GM19025 (cell line): Measurements from ENCODE around the gene GALNTL6.
"Not testable (repeated sequence)": the region's sequence is repeated elsewhere in the genome, so short reads cannot be mapped to it uniquely, and the experiment has no call there.

Experiments used
- ATAC-seq: cut with Tn5 transposase; IDR thresholded peaks from one replicate; pipeline ENCODE4 v1.9.1; 2021; ENCODE audit warnings: mild to moderate bottlenecking, low read depth, moderate library complexity; ENCODE audit not compliant: unreplicated experiment

The GALNTL6 gene

GRCh38 chr4:172887959-172888358 lies 1074.8 kb downstream of the GALNTL6 start:
- ATAC-seq, result no peak

- no peak for ATAC-seq
Measured at GRCh38 chr4:172892300-172892699, 1079.1 kb downstream of the GALNTL6 start.

GRCh38 chr4:172895699-172896098 lies 1082.5 kb downstream of the GALNTL6 start:
- ATAC-seq, result no peak

- no peak for ATAC-seq
Measured at GRCh38 chr4:172897046-172897445, 1083.8 kb downstream of the GALNTL6 start.

- no peak for ATAC-seq
Measured at GRCh38 chr4:172898715-172899114, 1085.5 kb downstream of the GALNTL6 start.

- ATAC-seq, result no peak
Measured at GRCh38 chr4:172899861-172900260, 1086.7 kb downstream of the GALNTL6 start.

GRCh38 chr4:172900900-172901299 lies 1087.7 kb downstream of the GALNTL6 start:
- ATAC-seq, result no peak

- ATAC-seq, result not testable (repeated sequence)
Measured at GRCh38 chr4:172912468-172912867, 1099.3 kb downstream of the GALNTL6 start.

- not testable (repeated sequence) for ATAC-seq
Measured at GRCh38 chr4:172917403-172917802, 1104.2 kb downstream of the GALNTL6 start.

- ATAC-seq, result no peak
Measured at GRCh38 chr4:172919269-172919668, 1106.1 kb downstream of the GALNTL6 start.

- no peak for ATAC-seq
Measured at GRCh38 chr4:172927096-172927814, 1114.1 kb downstream of the GALNTL6 start.

- no peak for ATAC-seq
Measured at GRCh38 chr4:172928347-172928746, 1115.1 kb downstream of the GALNTL6 start.

GRCh38 chr4:172938072-172938829 lies 1125.0 kb downstream of the GALNTL6 start:
- no peak for ATAC-seq

- no peak for ATAC-seq
Measured at GRCh38 chr4:172938870-172939269, 1125.7 kb downstream of the GALNTL6 start.

GRCh38 chr4:172942840-172943239 lies 1129.6 kb downstream of the GALNTL6 start:
- ATAC-seq, result no peak

GRCh38 chr4:172945611-172946010 lies 1132.4 kb downstream of the GALNTL6 start:
- ATAC-seq, result no peak

GRCh38 chr4:172946503-172946902 lies 1133.3 kb downstream of the GALNTL6 start:
- ATAC-seq, result no peak

GRCh38 chr4:172947594-172947993 lies 1134.4 kb downstream of the GALNTL6 start:
- ATAC-seq, result no peak

- ATAC-seq, result no peak
Measured at GRCh38 chr4:172950990-172951389, 1137.8 kb downstream of the GALNTL6 start.

- no peak for ATAC-seq
Measured at GRCh38 chr4:172951679-172952451, 1138.7 kb downstream of the GALNTL6 start.

GRCh38 chr4:172953896-172954568 lies 1140.8 kb downstream of the GALNTL6 start:
- no peak for ATAC-seq
